HepG2 (cell line): ENCODE results near the gene ARHGAP12. TPM values are rescaled to one million over a fixed set of nuclear protein-coding genes. Genes with fewer than 3 reads are reported as not detected.

Source experiments
- ARID3A ChIP-seq: IDR thresholded peaks from 2 replicates; pipeline ENCODE4 v1.6.1; 2012; ENCODE audit warnings: low read depth, low read length, improper control_type of control experiment
- DZIP1 ChIP-seq: sonication (generic); formaldehyde crosslinking; IDR thresholded peaks from 2 replicates; pipeline ENCODE4 v1.5.0; 2020; ENCODE audit warnings: mild to moderate bottlenecking, missing genetic modification reagents
- ETV5 ChIP-seq: IDR thresholded peaks from 2 replicates; pipeline ENCODE4 v1.6.1; 2018; ENCODE audit warnings: missing biosample characterization, missing genetic modification reagents, inconsistent platforms, borderline replicate concordance
- GATA4 ChIP-seq: sonication (generic); IDR thresholded peaks from 2 replicates; pipeline ENCODE4 v1.6.1; 2016; ENCODE audit warnings: antibody characterized with exemption, low read depth, borderline replicate concordance
- KDM4B ChIP-seq: sonication (generic); formaldehyde crosslinking; IDR thresholded peaks from 2 replicates; pipeline ENCODE4 v1.4.0; 2020; ENCODE audit warnings: missing genetic modification reagents
- MTF1 ChIP-seq: sonication (generic); formaldehyde crosslinking; IDR thresholded peaks from 2 replicates; pipeline ENCODE4 v1.5.0; 2020; ENCODE audit warnings: missing genetic modification reagents
- MYPOP ChIP-seq: sonication (generic); formaldehyde crosslinking; IDR thresholded peaks from 2 replicates; pipeline ENCODE4 v1.8.1; 2023; ENCODE audit warnings: mild to moderate bottlenecking, moderate library complexity, missing genetic modification reagents
- NR2F1 ChIP-seq, 2 experiments: fragments of 450-650 bp in 1 of 2; formaldehyde crosslinking in 1 of 2; IDR thresholded peaks; 2 replicates each; pipeline versions ENCODE4 v1.5.0 to v1.6.1; 2016 to 2020; ENCODE audit warnings: mild to moderate bottlenecking in 1 of 2, missing compliant biosample characterization in 1 of 2, missing genetic modification reagents in 1 of 2, moderate library complexity in 1 of 2
- XBP1 ChIP-seq: sonication (generic); formaldehyde crosslinking; IDR thresholded peaks from 2 replicates; pipeline ENCODE4 v1.5.0; 2020; ENCODE audit warnings: missing genetic modification reagents
- ZNF12 ChIP-seq: sonication (generic); formaldehyde crosslinking; IDR thresholded peaks from 2 replicates; pipeline ENCODE4 v1.5.0; 2020; ENCODE audit warnings: missing genetic modification reagents
- ZNF275 ChIP-seq: sonication (generic); formaldehyde crosslinking; IDR thresholded peaks from 2 replicates; pipeline ENCODE4 v1.8.0; 2022; ENCODE audit warnings: missing genetic modification reagents, mild to moderate bottlenecking, inconsistent platforms, borderline replicate concordance
- ZNF281 ChIP-seq: sonication (generic); formaldehyde crosslinking; IDR thresholded peaks from 2 replicates; pipeline ENCODE4 v1.4.0; 2020; ENCODE audit warnings: missing genetic modification reagents, borderline replicate concordance
- polyA plus RNA-seq, 8 experiments: library from polyadenylated mRNA; depleted of rRNA in 3 of 8; stranded (reverse) in 7 of 8; unstranded in 1 of 8; fragments of >200 nt; fragmentation: Illumina TruSeq in 4 of 8; extraction: Trizol in 4 of 8; gene quantifications; 2 replicates each; pipeline versions ENCODE4 v1.2.1 to v1.2.3, GENCODE V29; 2011 to 2016; ENCODE audit warnings: low read depth in 4 of 8, missing spikeins in 1 of 8, mixed read lengths in 1 of 8; ENCODE audit not compliant: insufficient read depth in 1 of 8
- total RNA-seq, 5 experiments: library from RNA; depleted of rRNA; stranded (reverse); fragments of >200 nt; fragmentation: Illumina TruSeq; extraction: Trizol; gene quantifications; 2 replicates each; pipeline ENCODE4 v1.2.3, GENCODE V29; 2016; ENCODE audit warnings: low read depth in 1 of 5
- TF ChIP-seq, protein P1 (sequence below): sonication (generic); formaldehyde crosslinking; IDR thresholded peaks from 2 replicates; pipeline ENCODE4 v1.4.0; 2020; ENCODE audit warnings: low read depth, missing genetic modification reagents

ARHGAP12 gene
- total and polyA plus RNA-seq, 2 of the 13 experiments (the other 11 are each of a cell fraction or from before 2014, with no cell fraction given), result 25.0 to 54.6 TPM

GRCh38 chr10:31942892-31943291 lies 14.3 kb upstream of the ARHGAP12 start (continued):
- TF ChIP-seq ZNF275 (no peak), DZIP1 (CRISPR knock-in tag) (no peak), MTF1 (no peak), MYPOP (CRISPR knock-in tag) (no peak), GATA4 (peak; percentile 53; the same call in 1 of the 2 replicates), XBP1 (CRISPR knock-in tag) (no peak), ARID3A (peak; percentile 86), ZNF281 (CRISPR knock-in tag) (no peak), ZNF12 (CRISPR knock-in tag) (0 out of 2 replicates have a peak, but pooled peaks have one; percentile 21), NR2F1 (CRISPR knock-in tag; IDR thresholded peaks at IDR 0.05) (peak in 1 of 2 experiments; percentile 38; a peak in 1 of 4 replicates), ETV5 (CRISPR knock-in tag) (peak; percentile 9; the same call in 1 of the 2 replicates), KDM4B (CRISPR knock-in tag) (no peak)
- TF ChIP-seq, protein P1, sequence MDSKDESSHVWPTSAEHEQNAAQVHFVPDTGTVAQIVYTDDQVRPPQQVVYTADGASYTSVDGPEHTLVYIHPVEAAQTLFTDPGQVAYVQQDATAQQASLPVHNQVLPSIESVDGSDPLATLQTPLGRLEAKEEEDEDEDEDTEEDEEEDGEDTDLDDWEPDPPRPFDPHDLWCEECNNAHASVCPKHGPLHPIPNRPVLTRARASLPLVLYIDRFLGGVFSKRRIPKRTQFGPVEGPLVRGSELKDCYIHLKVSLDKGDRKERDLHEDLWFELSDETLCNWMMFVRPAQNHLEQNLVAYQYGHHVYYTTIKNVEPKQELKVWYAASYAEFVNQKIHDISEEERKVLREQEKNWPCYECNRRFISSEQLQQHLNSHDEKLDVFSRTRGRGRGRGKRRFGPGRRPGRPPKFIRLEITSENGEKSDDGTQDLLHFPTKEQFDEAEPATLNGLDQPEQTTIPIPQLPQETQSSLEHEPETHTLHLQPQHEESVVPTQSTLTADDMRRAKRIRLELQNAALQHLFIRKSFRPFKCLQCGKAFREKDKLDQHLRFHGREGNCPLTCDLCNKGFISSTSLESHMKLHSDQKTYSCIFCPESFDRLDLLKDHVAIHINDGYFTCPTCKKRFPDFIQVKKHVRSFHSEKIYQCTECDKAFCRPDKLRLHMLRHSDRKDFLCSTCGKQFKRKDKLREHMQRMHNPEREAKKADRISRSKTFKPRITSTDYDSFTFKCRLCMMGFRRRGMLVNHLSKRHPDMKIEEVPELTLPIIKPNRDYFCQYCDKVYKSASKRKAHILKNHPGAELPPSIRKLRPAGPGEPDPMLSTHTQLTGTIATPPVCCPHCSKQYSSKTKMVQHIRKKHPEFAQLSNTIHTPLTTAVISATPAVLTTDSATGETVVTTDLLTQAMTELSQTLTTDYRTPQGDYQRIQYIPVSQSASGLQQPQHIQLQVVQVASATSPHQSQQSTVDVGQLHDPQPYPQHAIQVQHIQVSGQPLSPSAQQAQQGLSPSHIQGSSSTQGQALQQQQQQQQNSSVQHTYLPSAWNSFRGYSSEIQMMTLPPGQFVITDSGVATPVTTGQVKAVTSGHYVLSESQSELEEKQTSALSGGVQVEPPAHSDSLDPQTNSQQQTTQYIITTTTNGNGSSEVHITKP (CRISPR knock-in tag), result no peak
